Calu3 (cell line): ENCODE data around the gene TNS1. TPM values are rescaled to one million over a fixed set of nuclear protein-coding genes. Genes with fewer than 3 reads are reported as not detected.
A peak's percentile ranks its signal among the peaks of the same experiment; 100 is the strongest.
"Not testable (repeated sequence)": the region's sequence is repeated elsewhere in the genome, so short reads cannot be mapped to it uniquely, and the experiment has no call there.

Experiments used
- BruUV-seq: library from RNA; stranded (reverse); fragments of 400-500 nt; replicated peaks from 2 replicates; lab custom pipeline; 2021; lab: Mats Ljungman, UMichigan
- CTCF ChIA-PET: fragments of 300-600 bp; sonication (Branson Sonifier 250); formaldehyde crosslinking; loops from one replicate; lab custom pipeline; 2022; ENCODE audit warnings: antibody characterized with exemption; lab: Charles Lee
- DNase-seq: peaks from one replicate; pipeline ENCODE4 v3.0.0; 2022
- H3K27ac Mint-ChIP-seq: one replicate; pipeline ENCODE4 v1.8.0; 2022; ENCODE audit warnings: mixed read lengths; ENCODE audit not compliant: unreplicated experiment
- H3K27me3 Mint-ChIP-seq: one replicate; pipeline ENCODE4 v1.8.0; 2022; ENCODE audit warnings: mixed read lengths; ENCODE audit not compliant: unreplicated experiment
- H3K36me3 Mint-ChIP-seq: one replicate; pipeline ENCODE4 v1.8.0; 2022; ENCODE audit warnings: mild to moderate bottlenecking, moderate library complexity, mixed read lengths; ENCODE audit not compliant: insufficient read depth, unreplicated experiment
- H3K4me1 Mint-ChIP-seq: one replicate; pipeline ENCODE4 v1.8.0; 2022; ENCODE audit warnings: mild to moderate bottlenecking, low read depth, mixed read lengths; ENCODE audit not compliant: unreplicated experiment
- H3K4me3 Mint-ChIP-seq: one replicate; pipeline ENCODE4 v1.8.0; 2022; ENCODE audit warnings: mild to moderate bottlenecking, low read depth, moderate library complexity, mixed read lengths; ENCODE audit not compliant: unreplicated experiment
- H3K9me3 Mint-ChIP-seq: one replicate; pipeline ENCODE4 v1.8.0; 2022; ENCODE audit warnings: low read depth, mixed read lengths; ENCODE audit not compliant: unreplicated experiment
- CTCF ChIP-seq: fragments of 200-600 bp; IDR thresholded peaks from one replicate; pipeline ENCODE4 v1.8.0; 2022; ENCODE audit warnings: antibody characterized with exemption; ENCODE audit not compliant: unreplicated experiment
- intact Hi-C: fragments of 100-400 bp; cut with micrococcal nuclease; formaldehyde crosslinking; loops from one replicate; pipeline ENCODE4 v1.10.0; 2022; ENCODE audit not compliant: unreplicated experiment
- total RNA-seq: library from RNA; stranded (reverse); gene quantifications from 2 replicates; pipeline ENCODE4 v1.2.3, GENCODE V29; 2022

Gene TNS1
- total RNA-seq, 1 experiment from 2014 or later: 2.2 TPM

GRCh38 chr2:218039171-218039570, 36.4 kb upstream of the TNS1 start:
- DNase-seq: no peak
- Mint-ChIP-seq H3K4me3 (no peak overlapping the region), H3K4me1 (no peaks in the 10 kb centered on the region), H3K27ac (no peak overlapping the region), H3K9me3 (no peaks in the 10 kb centered on the region), H3K36me3 (no peaks in the 10 kb centered on the region), H3K27me3 (peaks cover 80% of the 10 kb centered on the region)
- TF ChIP-seq CTCF: no peak
- intact Hi-C loops: no loop called here
- BruUV-seq: no TSS peak
- CTCF ChIA-PET: no interaction called here

- H3K27ac Mint-ChIP-seq: no peak overlapping the region
- H3K36me3 Mint-ChIP-seq: no peaks in the 10 kb centered on the region
- no peaks in the 10 kb centered on the region for H3K4me1 Mint-ChIP-seq
- H3K4me3 Mint-ChIP-seq: no peak overlapping the region
- H3K9me3 Mint-ChIP-seq: no peaks in the 10 kb centered on the region
- CTCF ChIA-PET: interaction anchor here (1.3 kb wide), 1 partner anchor 250 kb away, joined by 5 read pairs; no protein-coding TSS in a partner anchor
- TF ChIP-seq CTCF: no peak
- DNase-seq: no peak
- no TSS peak for BruUV-seq
- peaks cover 53% of the 10 kb centered on the region for H3K27me3 Mint-ChIP-seq
- intact Hi-C loops: loop anchor here (2.0 kb wide), 1 partner anchor 252 kb away; no protein-coding TSS in a partner anchor
Measured at GRCh38 chr2:218036371-218036770, 33.6 kb upstream of the TNS1 start.

- no peak for TF ChIP-seq CTCF
- Mint-ChIP-seq H3K27me3 (peaks cover 45% of the 10 kb centered on the region), H3K27ac (no peak overlapping the region), H3K4me3 (no peak overlapping the region), H3K4me1 (no peaks in the 10 kb centered on the region), H3K9me3 (no peaks in the 10 kb centered on the region), H3K36me3 (no peaks in the 10 kb centered on the region)
- CTCF ChIA-PET: no interaction called here
- DNase-seq: no peak
- BruUV-seq: no TSS peak
- intact Hi-C loops: loop anchor here (2.0 kb wide), 1 partner anchor 251 kb away; no protein-coding TSS in a partner anchor
Measured at GRCh38 chr2:218035463-218036100, 32.8 kb upstream of the TNS1 start.

GRCh38 chr2:218034497-218035213, 31.9 kb upstream of the TNS1 start:
- CTCF ChIA-PET: interaction anchor here (0.9 to 1.0 kb wide), 2 partner anchors 246 to 249 kb away, joined by 4 to 15 read pairs; no protein-coding TSS in a partner anchor
- intact Hi-C loops: loop anchor here (5.0 kb wide), 1 partner anchor 47 kb away; no protein-coding TSS in a partner anchor
- not testable (repeated sequence) for H3K4me3 Mint-ChIP-seq, H3K27ac Mint-ChIP-seq, H3K9me3 Mint-ChIP-seq, BruUV-seq, H3K36me3 Mint-ChIP-seq, H3K4me1 Mint-ChIP-seq
- DNase-seq: peak; percentile 49
- TF ChIP-seq CTCF: peak; percentile 42
- H3K27me3 Mint-ChIP-seq: peaks cover 36% of the 10 kb centered on the region
